ENCODE measurements around the gene NSD2.

DNA sequence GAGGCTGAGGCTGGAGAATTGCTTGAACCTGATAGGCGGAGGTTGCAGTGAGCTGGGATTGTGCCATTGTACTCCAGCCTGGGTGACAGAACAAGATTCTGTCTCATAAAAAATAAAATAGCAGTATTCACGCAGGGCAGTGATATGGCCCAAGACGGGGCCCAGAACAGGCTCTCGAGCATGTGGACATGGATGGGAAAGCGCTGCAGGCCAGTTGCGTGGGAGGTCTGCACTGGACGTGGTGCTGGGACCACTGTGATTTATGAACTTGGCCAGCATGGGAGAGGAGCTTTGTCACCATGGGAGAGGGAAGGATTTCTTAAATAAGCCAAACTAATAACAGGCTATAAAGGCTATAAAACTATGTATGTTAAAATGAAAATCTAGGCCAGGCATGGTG lies 51.6 kb downstream of the NSD2 start:
- no peak for TF ChIP-seq POLR2A (IDR thresholded peaks at IDR 0.05)
- TF ChIP-seq, protein P1, sequence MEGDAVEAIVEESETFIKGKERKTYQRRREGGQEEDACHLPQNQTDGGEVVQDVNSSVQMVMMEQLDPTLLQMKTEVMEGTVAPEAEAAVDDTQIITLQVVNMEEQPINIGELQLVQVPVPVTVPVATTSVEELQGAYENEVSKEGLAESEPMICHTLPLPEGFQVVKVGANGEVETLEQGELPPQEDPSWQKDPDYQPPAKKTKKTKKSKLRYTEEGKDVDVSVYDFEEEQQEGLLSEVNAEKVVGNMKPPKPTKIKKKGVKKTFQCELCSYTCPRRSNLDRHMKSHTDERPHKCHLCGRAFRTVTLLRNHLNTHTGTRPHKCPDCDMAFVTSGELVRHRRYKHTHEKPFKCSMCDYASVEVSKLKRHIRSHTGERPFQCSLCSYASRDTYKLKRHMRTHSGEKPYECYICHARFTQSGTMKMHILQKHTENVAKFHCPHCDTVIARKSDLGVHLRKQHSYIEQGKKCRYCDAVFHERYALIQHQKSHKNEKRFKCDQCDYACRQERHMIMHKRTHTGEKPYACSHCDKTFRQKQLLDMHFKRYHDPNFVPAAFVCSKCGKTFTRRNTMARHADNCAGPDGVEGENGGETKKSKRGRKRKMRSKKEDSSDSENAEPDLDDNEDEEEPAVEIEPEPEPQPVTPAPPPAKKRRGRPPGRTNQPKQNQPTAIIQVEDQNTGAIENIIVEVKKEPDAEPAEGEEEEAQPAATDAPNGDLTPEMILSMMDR (IDR thresholded peaks at IDR 0.05): no peak
- no peak for TF ChIP-seq EP300 (IDR thresholded peaks at IDR 0.05)
- no peak for TF ChIP-seq POLR2AphosphoS5 (IDR thresholded peaks at IDR 0.05)

Data from suprapubic skin (tissue), 4 donors.